DND-41 (cell line): ENCODE measurements around the gene ZDHHC14.

Experiments
- EZH2 ChIP-seq: IDR thresholded peaks from 3 replicates; pipeline ENCODE4 v1.6.1; 2012; ENCODE audit warnings: borderline replicate concordance, low read depth, mild to moderate bottlenecking, moderate library complexity, low read length, inconsistent platforms; ENCODE audit not compliant: severe bottlenecking
- TF ChIP-seq, protein P1 (sequence below): IDR thresholded peaks from 2 replicates; pipeline ENCODE4 v1.5.1; 2012; ENCODE audit warnings: borderline replicate concordance, low read length, moderate library complexity, mild to moderate bottlenecking; ENCODE audit not compliant: poor library complexity, severe bottlenecking; ENCODE audit errors: extremely low read depth

DNA sequence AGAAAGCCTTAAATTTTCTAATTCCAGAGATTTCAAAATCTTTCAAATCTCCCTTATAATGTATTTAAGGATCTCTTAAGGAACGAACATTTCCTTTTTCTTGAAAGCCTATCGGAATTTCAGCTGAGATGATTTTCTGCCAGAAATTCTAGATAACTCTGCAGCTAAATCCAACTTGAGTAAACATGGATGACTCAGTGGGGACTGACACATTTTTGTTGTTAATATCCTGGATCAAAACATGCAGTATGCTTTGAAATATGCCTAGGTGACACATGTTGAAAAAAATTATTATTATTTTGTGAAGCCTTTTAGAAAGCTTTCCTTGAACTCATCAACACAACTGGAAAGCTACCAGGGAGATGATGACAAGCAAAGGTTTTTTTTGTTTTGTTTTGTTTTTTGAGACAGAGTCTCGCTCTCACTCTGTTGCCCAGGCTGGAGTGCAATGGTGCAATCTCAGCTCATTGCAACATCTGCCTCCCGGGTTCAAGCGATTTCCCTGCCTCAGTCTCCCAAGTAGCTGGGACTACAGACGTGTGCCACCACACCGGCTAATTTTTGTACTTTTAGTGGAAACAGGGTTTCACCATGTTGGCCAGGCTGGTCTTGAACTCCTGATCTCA, 302.0 kb downstream of the ZDHHC14 start:
- TF ChIP-seq, protein P1, sequence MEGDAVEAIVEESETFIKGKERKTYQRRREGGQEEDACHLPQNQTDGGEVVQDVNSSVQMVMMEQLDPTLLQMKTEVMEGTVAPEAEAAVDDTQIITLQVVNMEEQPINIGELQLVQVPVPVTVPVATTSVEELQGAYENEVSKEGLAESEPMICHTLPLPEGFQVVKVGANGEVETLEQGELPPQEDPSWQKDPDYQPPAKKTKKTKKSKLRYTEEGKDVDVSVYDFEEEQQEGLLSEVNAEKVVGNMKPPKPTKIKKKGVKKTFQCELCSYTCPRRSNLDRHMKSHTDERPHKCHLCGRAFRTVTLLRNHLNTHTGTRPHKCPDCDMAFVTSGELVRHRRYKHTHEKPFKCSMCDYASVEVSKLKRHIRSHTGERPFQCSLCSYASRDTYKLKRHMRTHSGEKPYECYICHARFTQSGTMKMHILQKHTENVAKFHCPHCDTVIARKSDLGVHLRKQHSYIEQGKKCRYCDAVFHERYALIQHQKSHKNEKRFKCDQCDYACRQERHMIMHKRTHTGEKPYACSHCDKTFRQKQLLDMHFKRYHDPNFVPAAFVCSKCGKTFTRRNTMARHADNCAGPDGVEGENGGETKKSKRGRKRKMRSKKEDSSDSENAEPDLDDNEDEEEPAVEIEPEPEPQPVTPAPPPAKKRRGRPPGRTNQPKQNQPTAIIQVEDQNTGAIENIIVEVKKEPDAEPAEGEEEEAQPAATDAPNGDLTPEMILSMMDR: no peak
- TF ChIP-seq EZH2: no peak
